HG03095 (cell line): Measurements from ENCODE around the gene JPT1.
"Not testable (repeated sequence)": the region's sequence is repeated elsewhere in the genome, so short reads cannot be mapped to it uniquely, and the experiment has no call there.

Source experiments
- ATAC-seq: cut with Tn5 transposase; IDR thresholded peaks from one replicate; pipeline ENCODE4 v1.9.1; 2021; ENCODE audit warnings: moderate library complexity; ENCODE audit not compliant: unreplicated experiment

The JPT1 gene

DNA sequence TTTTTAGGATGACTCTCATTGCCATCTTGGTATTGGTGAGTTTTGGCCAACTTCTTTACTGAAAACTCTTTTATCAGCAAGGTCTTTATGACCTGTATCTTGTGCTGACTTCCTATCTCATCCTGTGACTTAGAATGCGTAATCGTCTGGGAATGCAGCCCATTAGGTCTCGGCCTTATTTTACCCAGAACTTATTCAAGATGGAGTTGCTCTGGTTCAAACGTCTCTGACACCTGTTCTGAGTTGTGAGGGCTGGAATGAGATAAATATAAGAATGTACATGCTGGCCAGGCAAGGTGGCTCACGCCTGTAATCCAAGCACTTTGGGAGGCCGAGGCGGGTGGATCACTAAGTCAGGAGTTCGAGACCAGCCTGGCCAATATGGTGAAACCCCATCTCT lies 4.2 kb upstream of the JPT1 start:
- not testable (repeated sequence) for ATAC-seq

DNA sequence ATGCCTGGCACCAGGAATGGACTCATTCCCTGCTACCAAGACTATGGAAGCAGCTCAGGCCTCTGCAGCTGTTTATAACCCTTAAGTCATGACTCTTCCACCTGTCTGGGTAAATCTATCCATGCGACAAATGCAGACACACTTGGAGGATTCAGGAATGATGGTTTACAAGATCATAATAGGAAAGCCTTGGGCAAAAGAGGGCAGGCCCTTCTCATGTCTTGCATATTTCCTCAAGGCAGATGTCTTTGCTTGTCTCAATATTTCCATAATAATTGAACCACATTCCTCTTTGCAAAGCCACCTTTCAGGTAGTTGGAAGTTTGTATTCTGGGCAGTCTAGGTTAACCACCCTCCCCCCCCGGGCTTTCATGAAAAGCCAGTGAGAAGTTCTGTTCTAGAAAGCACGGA lies 884 bp upstream of the JPT1 start:
- ATAC-seq: no peak

DNA sequence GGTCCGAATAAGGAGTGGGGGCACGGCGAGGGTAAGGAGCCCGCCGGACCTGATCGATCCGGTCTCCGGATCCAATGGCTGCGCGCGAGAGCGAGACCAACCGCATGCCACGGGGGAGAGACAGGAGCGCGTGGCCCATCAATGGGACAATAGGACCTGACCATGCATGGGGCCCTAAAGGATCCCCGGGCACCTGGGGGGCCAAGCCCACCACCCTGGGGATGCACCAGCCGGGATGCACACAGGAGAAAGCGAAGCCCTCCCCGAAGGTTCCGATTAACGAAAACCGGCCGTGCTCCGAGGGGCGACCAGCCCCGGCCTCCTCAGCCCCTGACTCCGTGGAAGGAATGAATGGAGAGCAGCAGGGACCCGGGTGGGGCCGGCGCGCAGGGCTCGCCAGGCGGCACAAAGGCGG lies 525 bp downstream of the JPT1 start:
- ATAC-seq: peak; percentile 6

DNA sequence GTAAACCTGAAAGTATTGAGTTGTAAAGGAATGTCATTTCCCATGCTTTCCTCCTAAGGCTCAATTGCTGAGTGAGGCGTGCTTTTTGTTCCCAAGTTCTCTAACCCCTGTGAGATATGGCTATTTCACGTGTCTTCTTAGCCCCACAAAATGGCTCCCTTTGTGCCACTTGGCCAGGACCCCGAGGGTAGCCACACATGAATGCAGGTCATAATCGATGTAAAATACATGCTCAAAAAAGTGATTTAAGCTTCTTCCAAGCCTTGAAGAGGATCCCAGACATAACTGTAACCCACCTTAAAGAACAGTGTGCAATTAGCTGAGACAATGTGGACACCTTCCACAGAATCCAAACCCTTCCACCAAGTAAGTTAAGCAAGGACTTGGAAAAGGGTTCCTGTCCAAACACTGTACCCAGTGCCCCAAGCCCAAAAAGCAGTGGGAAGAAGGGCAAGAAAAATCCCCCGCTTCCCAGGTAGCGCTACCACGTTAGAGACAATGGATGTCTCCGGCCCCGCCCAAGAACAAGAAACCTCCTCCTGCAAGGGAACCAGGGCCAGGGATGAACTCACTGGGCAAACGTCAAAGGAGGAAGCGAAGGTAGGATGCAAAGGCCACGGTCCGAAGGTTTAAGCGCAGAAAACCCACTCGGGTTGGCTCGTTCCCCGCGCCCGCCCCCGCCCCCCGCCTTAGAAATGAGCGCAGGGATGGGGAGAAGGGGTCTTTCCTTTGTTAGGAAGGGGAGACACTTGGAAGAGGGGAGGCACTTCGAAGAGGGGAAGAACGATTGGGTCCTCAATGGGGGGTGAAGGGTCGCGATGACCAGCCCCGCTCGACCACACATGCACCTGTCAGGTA lies 1.2 kb downstream of the JPT1 start:
- ATAC-seq: no peak

DNA sequence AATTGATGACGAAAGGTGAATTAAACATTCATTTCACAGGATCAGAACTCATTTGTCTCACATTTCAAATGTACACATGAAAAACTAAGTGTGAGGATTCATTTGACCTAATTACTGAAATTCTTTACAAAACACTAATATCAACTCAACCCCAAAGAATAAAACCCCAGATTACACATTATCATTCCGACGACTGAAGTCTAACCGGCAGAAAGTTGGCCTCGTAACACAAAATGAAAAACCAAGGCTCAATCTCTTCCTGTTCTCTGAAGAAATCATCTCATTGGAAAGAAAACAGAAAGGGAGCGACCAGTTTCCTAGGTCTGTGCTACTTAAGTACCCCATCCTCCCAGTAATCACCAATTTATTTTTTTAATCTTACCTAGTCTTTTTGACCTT lies 1.8 kb downstream of the JPT1 start:
- no peak for ATAC-seq

DNA sequence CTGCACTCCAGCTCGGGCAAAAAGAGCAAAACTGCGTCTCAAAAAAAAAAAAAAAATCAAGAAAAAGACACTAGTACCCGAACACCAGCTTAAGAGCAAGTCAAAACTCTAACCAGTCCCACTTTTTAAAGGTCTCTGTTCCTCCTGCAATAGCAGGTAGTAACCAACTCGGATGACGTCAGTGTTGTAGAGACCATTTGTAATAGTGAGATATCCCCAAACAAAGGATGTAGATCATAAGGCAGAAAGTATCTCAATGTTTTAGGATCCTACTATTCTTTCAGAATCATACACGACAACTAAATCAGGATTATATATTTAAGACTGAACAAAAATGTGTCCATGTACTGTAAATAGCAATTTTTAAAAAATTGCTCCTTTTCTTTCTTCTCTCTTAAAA lies 2.4 kb downstream of the JPT1 start:
- no peak for ATAC-seq

DNA sequence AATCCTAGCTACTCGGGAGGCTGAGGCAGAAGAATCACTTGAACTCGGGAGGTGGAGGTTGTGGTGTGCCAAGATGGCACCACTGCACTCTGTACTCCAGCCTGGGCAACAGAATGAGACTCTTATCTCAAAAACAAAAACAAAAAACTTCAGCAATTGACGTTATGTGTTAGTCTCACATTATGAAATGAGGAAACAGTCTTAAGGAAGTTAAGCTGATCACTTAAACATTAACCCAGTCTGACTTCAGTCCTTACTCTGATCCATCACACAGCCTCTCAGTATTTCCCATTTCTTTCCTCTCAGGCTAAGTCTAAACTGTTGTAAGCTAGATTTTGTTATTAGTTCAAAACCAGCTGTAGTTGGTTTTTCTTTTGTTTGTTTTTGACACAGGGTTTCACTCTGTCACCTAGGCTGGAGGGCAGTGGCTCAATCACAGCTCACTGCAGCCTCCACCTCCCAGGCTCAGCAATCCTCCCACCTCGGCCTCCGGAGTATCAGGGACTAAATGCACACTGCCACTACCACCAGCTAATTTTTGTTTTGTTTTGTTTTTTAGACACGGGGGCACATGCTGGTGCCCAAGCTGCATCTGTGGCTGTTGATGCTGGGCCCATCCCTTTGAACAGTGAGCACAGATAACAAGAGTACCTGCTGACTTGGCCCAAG lies 6.3 kb downstream of the JPT1 start:
- ATAC-seq: no peak

DNA sequence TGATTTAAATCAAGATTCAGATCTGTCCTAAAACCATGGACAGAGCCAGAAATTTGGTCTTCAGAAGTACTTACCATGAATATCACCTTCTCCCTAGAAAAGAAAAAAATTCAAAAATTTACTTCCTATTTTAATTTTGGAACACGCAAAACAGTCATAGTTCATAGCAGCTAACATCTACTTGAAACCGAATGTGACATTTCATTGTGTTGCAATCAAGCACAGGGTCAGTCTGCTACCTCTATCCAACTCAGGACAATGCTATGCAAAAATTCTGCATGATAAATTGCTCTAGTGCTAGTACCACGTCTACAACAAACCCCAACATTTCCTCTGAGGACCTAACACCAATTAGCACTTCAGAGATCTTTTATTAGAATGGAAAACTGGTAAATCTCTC lies 7.7 kb downstream of the JPT1 start:
- ATAC-seq: no peak

DNA sequence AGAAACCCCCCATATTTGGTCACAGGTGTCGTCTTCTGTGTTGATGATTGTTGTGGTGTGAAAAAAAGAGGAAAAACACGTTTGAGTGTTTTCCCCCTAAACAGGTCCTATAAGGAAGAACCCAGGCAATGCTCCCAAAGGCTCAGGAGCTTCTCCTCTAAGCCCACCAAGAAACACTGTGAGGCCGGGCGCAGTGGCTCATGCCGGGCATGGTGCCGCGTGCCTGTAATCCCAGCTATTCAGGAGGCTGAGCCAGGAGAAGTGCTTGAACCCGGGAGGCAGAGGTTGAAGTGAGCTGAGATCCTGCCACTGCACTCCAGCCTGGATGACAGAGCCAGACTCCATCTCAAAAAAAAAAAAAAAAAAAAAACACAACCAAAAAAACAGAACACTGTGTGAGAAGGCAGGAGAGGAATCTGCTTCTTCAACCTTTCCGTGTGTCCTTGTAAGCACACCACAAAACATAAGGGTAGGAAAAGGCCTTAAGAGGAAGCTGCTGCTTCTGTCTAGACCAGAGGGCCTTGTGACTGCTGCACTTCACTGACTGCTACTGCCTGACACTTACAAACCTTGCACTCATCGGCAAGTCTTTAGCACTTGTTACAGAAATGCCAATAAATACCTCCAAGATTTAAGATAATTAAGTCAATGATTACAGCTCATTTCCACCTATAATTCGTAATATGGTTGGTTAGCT lies 9.3 kb downstream of the JPT1 start:
- no peak for ATAC-seq

DNA sequence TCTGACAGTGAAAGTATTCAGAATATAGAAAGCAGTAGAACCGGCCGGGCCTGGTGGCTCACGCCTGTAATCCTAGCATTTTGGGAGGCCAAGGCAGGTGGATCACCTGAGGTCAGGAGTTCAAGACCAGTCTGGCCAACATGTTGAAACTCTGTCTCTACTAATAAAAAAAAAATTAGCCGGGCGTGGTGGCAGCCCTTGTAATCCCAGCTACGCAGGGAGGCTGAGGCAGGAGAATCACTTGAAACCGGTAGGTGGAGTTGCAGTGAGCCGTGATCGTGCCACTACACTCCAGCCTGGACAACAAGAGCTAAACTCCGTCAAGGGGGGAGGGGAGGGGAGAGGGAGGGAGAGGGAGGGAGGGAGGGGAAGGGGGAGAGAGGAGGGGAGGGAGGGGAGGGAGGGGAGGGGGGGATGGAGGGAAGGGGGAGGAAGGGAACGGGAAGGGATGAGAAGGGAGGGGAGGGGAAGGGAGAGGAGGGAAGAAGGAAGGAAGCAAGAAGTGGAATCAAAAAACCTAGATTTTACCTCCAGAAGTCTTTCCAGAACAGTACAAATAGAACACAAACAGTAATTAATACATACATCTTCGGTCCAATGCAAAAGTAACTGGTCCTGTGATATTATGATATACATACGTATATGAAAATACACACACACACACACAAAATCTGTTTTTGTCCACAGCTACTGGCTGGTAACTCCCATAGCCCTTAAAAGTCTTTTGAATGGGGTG lies 11.9 kb downstream of the JPT1 start:
- ATAC-seq: no peak

DNA sequence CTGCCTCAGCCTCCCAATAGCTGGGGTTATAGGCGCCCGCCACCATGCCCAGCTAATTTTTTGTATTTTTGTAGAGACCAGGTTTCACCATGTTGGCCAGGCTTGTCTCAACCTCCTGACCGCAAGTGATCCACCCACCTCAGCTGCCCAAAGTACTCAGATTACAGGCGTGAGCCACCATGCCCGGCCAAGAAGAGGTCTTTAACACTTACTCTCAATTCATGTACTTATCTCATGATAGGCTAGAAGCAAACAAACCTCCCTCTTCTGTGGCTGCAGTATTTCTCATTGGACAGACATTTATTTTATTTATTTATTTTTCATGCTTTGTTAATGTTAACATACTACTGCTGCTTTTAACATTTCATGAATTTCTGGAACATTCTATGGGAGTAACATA lies 15.8 kb downstream of the JPT1 start:
- no peak for ATAC-seq

DNA sequence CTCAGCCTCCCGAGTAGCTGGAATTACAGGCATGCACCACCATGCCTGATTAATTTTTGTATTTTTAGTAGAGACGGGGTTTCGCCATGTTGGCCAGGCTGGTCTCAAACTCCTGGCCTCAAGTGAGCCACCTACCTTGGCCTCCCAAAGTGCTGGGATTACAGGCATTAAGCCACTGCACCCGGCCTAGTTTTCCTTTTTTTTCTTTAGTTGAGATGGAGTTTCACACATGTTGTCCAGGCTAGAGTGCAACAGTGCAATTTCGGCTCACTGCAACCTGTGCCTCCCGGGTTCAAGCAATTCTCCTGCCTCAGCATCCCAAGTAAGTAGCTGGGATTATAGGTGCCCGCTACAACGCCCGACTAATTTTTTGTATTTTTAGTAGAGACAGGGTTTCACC lies 16.6 kb downstream of the JPT1 start:
- ATAC-seq: not testable (repeated sequence)

DNA sequence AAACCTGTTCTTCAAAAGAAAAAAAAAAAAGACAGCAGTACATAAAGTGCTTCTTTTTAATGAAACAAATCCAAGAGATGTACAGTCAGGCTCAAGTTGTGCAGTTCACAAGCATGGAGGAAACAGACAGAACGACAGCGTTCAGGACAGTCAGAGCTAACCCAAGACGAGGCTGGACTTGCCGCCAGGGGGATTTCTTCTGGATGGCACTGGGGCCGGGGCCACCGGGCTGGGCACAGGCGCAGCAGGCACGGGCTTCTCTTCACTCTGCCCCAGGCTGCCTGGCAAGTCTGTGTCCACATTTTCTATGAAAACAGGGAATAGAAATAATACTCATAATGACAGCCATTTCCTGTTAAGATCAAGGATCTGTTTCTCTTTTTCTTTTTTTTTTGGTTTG lies 18.4 kb downstream of the JPT1 start:
- no peak for ATAC-seq

DNA sequence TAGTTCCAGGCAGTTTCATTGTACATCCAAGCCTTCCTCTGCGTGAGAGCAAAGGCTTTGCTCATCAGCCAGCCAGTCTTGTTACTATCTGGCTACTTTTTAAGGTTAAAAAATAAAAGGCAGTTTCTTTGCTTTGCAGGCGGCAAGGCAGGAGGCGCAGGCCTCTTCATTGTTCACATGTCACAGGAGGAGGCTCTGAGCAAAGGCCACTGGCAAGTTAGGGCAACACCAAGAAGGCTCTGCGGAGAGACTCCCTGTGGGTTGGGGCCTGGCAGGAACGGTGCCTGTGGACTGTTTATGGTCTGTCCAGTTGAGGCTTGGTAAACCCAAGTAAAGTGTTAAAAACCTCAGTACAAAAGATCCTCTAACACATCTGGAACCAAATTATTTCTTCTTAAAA lies 18.9 kb downstream of the JPT1 start:
- ATAC-seq: no peak

DNA sequence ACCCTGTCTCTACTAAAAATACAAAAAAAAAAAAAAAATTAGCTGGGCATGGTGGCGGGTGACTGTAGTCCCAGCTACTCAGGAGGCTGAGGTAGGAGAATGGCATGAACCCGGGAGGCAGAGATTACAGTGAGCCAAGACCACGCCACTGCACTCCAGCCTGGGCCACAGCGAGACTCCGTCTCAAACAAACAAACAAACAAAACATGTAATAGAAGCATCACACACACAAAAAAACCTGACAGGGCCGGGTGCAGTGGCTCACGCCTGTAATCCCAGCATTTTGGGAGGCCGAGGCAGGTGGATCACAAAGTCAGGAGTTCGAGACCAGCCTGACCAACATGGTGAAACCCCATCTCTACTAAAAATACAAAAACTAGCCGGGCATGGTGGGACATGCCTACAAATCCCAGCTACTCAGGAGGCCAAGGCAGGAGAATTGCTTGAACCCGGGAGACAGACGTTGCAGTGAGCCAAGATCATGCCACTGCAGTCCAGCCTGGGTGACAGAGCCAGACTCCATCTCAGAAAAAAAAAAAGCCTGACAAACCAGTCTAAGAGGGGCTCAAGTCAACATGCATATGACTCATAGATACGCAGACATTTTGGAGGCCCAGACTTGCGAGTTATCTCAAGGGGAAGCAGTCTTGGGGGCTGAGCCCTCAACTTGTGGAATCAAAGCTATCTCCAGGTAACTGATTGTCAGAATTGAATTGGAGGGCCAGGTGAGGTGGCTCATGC lies 20.5 kb downstream of the JPT1 start:
- not testable (repeated sequence) for ATAC-seq

DNA sequence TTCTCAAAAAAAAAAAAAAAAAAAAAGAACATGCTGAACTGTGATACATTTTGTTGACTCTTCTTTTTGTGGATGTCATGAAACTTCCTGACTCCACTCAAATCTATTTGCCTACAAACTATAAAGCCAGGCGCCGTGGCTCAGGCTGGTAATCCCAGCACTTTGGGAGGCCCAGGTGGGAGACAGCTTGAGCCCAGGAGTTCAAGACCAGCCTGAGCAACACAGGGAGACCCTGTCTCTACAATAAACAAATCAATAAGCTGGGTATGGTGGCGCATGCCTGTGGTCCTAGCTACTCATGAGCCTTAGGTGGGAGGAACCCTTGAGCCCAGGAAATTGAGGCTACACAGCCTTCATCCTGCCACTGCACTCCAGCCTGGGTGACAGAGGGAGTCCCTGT lies 21.3 kb downstream of the JPT1 start:
- no peak for ATAC-seq

DNA sequence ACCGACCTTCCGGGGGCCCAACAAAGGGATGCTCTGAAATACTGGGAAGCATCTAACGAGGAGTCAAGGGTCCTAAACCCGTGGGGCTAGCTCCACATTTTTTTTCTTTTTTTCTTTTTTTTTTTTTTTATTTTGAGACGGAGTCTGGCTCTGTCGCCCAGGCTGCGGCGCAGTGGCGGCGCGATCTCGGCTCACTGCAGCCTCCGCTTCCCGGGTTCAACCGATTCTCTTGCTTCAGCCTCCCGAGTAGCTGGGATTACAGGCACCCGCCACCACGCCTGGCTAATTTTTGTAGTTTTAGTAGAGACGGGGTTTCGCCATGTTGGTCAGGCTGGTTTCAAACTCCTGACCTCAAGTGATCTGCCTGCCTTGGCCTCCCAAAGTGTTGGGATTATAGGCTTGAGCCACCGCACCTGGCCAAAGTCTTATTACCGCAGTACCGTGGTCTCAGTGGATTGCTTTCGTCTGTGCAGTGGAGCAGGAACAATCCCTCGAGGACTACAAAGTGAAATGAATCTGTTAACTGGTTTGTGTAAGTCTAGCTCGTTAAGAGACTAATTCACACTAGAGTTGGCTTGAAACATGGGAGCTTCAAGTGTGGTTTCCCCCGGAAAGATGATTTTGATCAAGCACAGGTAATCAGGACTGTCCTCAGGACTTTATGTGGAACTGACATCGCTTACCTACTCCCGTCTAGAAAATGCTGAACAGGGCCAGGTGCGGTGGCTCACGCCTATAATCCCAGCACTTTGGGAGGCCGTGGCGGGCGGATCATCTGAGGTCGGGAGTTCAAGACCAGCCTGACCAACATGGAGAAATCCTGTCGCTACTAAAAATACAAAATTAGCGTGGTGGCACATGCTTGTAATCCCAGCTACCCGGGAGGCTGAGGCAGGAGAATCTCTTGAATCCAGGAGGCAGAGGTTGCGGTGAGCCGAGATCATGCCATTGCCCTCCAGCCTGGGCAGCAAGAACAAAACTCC lies 22.0 kb downstream of the JPT1 start:
- not testable (repeated sequence) for ATAC-seq

DNA sequence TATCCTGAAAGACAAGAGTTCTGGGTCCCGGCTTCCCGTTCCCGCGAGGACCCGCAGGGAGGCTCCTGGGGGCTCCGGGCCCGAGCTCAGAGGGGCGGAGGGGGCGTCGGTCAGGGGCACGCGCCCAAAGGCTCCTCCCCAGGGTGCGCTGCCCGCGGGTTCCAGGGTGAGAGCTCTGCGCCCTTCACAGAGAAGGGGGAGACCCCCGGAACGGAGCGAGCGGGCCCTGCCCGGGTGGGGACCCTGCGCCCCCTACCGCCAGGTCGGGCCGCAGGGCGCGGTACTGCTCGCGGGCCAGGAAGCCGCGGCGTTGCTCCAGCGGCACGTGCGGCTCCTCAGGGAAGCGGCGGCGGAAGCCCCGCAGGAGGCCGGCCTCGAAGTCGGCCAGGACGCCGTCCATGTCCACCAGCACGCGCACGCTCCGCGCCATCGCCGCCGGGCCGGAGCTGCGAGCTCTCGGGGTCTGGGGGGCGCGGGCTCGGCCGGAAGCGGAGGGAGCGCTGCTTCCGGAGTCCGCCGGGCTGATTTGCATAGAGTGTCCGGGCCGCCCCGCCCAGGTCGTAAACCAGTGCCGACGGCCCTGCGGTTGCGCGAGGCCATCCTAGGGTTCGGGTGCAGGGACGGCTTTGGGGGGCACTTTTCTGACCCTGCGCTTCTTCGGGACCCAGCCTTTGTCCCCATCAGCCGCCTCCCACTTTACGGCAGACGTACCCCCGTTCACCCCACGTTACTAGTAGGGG lies 22.9 kb downstream of the JPT1 start, which contains the start of gene NT5C:
Gene NT5C (minus strand): TSS at position 465 of the 740 bp plus-strand sequence. CDS start 35 bp downstream, at position 430.
- ATAC-seq: peak; percentile 71
